PC-9 (cell line): ENCODE data around the gene DMKN. TPM values are rescaled to one million over a fixed set of nuclear protein-coding genes. Genes with fewer than 3 reads are reported as not detected.

Experiments used
- BruUV-seq: library from RNA; stranded (reverse); fragments of 400-500 nt; replicated peaks from 2 replicates; lab custom pipeline; 2021; lab: Mats Ljungman, UMichigan
- CTCF ChIA-PET: fragments of 300-600 bp; sonication (Branson Sonifier 250); formaldehyde crosslinking; loops from one replicate; lab custom pipeline; 2022; ENCODE audit warnings: antibody characterized with exemption; lab: Charles Lee
- POLR2A ChIA-PET: fragments of 300-600 bp; sonication (Branson Sonifier 250); formaldehyde crosslinking; loops from one replicate; lab custom pipeline; 2022; ENCODE audit warnings: antibody characterized with exemption; ENCODE audit not compliant: unreplicated experiment; lab: Charles Lee
- DNase-seq, 2 experiments: peaks; one replicate each; pipeline versions ENCODE4 v3.0.0 to v3.0.0-alpha.2; 2015 to 2022; ENCODE audit warnings: mixed read lengths in 1 of 2
- H2AFZ ChIP-seq: fragments of 200-600 bp; sonication (generic); 2 replicates; pipeline ENCODE4 v1.8.1; 2017; ENCODE audit warnings: antibody characterized with exemption
- H3F3A ChIP-seq: fragments of 200-600 bp; sonication (generic); 2 replicates; pipeline ENCODE4 v1.8.1; 2017; ENCODE audit warnings: antibody characterized with exemption, mild to moderate bottlenecking, low read depth; ENCODE audit not compliant: insufficient read depth
- H3K27ac ChIP-seq: fragments of 200-600 bp; sonication (generic); 2 replicates; pipeline ENCODE4 v1.6.1; 2016; ENCODE audit warnings: mixed run types
- H3K27me3 ChIP-seq: fragments of 200-600 bp; sonication (generic); 2 replicates; pipeline ENCODE4 v1.6.1; 2016; ENCODE audit warnings: low read depth, mixed run types; ENCODE audit not compliant: insufficient read depth
- H3K36me3 ChIP-seq: fragments of 200-600 bp; sonication (generic); 2 replicates; pipeline ENCODE4 v1.6.1; 2016; ENCODE audit warnings: low read depth, mixed run types
- H3K4me1 ChIP-seq: fragments of 200-600 bp; sonication (generic); replicated peaks from 2 replicates; pipeline ENCODE4 v1.6.1; 2016; ENCODE audit warnings: mixed run types; ENCODE audit not compliant: insufficient read depth
- H3K4me2 ChIP-seq: fragments of 200-600 bp; sonication (generic); 2 replicates; pipeline ENCODE4 v1.6.1; 2017; ENCODE audit warnings: mixed run types
- H3K4me3 ChIP-seq: fragments of 200-600 bp; sonication (generic); 2 replicates; pipeline ENCODE4 v1.6.1; 2016; ENCODE audit warnings: mixed run types
- H3K79me2 ChIP-seq: fragments of 200-600 bp; sonication (generic); 2 replicates; pipeline ENCODE4 v1.6.1; 2017; ENCODE audit warnings: low read depth, mixed run types
- H3K9me2 ChIP-seq: fragments of 200-600 bp; sonication (generic); 2 replicates; pipeline ENCODE4 v1.8.1; 2017; ENCODE audit warnings: mild to moderate bottlenecking; ENCODE audit not compliant: insufficient read depth
- H3K9me3 ChIP-seq: fragments of 200-600 bp; sonication (generic); 2 replicates; pipeline ENCODE4 v1.8.1; 2016; ENCODE audit warnings: low read depth; ENCODE audit not compliant: insufficient read depth
- H4K20me1 ChIP-seq: fragments of 200-600 bp; sonication (generic); 2 replicates; pipeline ENCODE4 v1.8.1; 2017; ENCODE audit not compliant: insufficient read depth
- EZH2 ChIP-seq: fragments of 200-600 bp; sonication (generic); IDR thresholded peaks from 2 replicates; pipeline ENCODE4 v1.8.0; 2017; ENCODE audit warnings: antibody characterized with exemption, low read depth
- intact Hi-C: fragments of 100-400 bp; cut with micrococcal nuclease; formaldehyde crosslinking; loops from one replicate; pipeline ENCODE4 v1.10.0; 2022; ENCODE audit not compliant: unreplicated experiment
- total RNA-seq: library from RNA; stranded (reverse); gene quantifications from 2 replicates; pipeline ENCODE4 v1.2.3, GENCODE V29; 2021
- TF ChIP-seq, protein P1 (sequence below): fragments of 200-600 bp; sonication (generic); conservative IDR thresholded peaks from 2 replicates; pipeline ENCODE4 v1.6.1; 2017; ENCODE audit warnings: mixed run types, antibody characterized with exemption, mild to moderate bottlenecking, moderate library complexity

DMKN gene
- total RNA-seq, 1 experiment from 2014 or later, result 135 TPM

DNA sequence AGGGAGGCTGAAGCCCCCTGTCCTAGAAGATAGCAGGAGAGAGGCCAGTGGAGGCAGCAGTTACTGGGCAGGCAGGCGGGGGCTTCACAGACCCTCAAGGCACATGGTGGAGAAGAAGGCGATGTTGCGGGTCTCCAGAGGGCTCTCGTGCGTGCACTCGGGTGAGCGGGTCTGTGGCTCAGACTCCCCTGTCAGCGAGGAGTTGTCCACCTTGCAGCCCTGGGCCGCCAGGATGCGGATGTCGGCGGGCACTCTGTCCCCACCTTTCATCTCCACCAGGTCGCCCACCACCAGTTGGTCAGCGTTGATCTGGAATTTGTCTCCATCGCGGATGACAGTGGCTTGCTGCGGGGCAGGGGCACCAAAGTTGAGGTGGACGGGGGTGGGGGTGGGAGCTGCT is 46.8 kb upstream of the DMKN start:
- Histone ChIP-seq H2AFZ (no peak overlapping the region), H4K20me1 (no peaks in the 10 kb centered on the region), H3K4me1 (no peaks in the 10 kb centered on the region), H3F3A (no peaks in the 10 kb centered on the region; the same call in 1 of the 2 replicates), H3K4me2 (no peak overlapping the region), H3K9me3 (no peaks in the 10 kb centered on the region), H3K4me3 (no peak overlapping the region), H3K36me3 (no peaks in the 10 kb centered on the region), H3K27ac (no peak overlapping the region), H3K9me2 (no peaks in the 10 kb centered on the region), H3K27me3 (peaks cover 38% of the 10 kb centered on the region), H3K79me2 (no peaks in the 10 kb centered on the region)
- POLR2A ChIA-PET, result no interaction called here
- intact Hi-C loops, result no loop called here
- no TSS peak for BruUV-seq
- DNase-seq, result no peak
- TF ChIP-seq, protein P1, sequence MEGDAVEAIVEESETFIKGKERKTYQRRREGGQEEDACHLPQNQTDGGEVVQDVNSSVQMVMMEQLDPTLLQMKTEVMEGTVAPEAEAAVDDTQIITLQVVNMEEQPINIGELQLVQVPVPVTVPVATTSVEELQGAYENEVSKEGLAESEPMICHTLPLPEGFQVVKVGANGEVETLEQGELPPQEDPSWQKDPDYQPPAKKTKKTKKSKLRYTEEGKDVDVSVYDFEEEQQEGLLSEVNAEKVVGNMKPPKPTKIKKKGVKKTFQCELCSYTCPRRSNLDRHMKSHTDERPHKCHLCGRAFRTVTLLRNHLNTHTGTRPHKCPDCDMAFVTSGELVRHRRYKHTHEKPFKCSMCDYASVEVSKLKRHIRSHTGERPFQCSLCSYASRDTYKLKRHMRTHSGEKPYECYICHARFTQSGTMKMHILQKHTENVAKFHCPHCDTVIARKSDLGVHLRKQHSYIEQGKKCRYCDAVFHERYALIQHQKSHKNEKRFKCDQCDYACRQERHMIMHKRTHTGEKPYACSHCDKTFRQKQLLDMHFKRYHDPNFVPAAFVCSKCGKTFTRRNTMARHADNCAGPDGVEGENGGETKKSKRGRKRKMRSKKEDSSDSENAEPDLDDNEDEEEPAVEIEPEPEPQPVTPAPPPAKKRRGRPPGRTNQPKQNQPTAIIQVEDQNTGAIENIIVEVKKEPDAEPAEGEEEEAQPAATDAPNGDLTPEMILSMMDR, result no peak
- TF ChIP-seq EZH2, result no peak
- CTCF ChIA-PET, result no interaction called here

DNA sequence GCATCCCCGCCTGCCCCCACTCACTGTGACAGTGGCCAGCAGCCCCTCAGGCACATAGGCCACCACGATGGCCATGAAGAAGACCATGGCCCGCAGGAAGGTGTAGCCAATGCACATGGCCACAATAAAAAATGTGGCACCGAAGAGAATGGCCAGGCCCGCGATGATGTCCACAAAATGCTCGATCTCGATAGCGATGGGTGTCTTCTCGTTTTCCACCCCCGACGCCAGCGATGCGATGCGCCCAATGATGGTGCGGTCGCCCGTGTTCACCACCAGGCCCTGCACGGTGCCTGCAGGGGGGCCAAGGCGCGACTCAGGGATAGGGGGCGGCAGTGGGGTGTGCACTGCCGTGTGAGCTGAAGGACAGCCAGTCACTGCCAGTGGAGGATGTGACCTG is 46.3 kb upstream of the DMKN start:
- Histone ChIP-seq H3K79me2 (no peaks in the 10 kb centered on the region), H4K20me1 (no peaks in the 10 kb centered on the region), H3K4me1 (no peaks in the 10 kb centered on the region), H3K9me3 (no peaks in the 10 kb centered on the region), H3K9me2 (no peaks in the 10 kb centered on the region), H3K27ac (no peak overlapping the region), H3F3A (no peaks in the 10 kb centered on the region; the same call in 1 of the 2 replicates), H3K4me2 (no peak overlapping the region), H2AFZ (no peak overlapping the region), H3K4me3 (no peak overlapping the region), H3K36me3 (no peaks in the 10 kb centered on the region), H3K27me3 (peaks cover 38% of the 10 kb centered on the region)
- no peak for DNase-seq
- no TSS peak for BruUV-seq
- CTCF ChIA-PET, result no interaction called here
- POLR2A ChIA-PET, result no interaction called here
- TF ChIP-seq, protein P1, result no peak
- no peak for TF ChIP-seq EZH2
- intact Hi-C loops, result no loop called here

DNA sequence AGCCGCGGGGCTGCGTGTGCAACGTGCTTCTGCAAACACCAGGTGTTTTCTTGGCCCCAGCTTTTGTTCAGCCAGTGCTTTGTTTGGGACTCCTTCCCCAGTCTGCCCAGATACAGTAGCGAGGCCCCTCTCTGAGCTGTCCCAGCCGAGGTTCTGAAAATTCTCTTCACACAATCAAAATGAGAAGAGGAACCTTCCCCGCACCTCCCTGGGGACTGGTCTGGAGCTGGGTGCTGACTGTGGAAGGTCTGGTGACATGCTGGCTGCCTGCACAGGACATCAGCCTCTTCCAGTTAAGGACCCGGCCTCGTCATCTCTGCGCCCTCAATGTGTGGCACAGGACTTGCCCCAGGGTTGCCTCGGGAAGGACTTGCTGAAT is 45.8 kb upstream of the DMKN start:
- intact Hi-C loops, result no loop called here
- ChIA-PET POLR2A (no interaction called here), CTCF (no interaction called here)
- Histone ChIP-seq H3K36me3 (no peaks in the 10 kb centered on the region), H3K79me2 (no peaks in the 10 kb centered on the region), H3K9me2 (no peaks in the 10 kb centered on the region), H3K4me3 (no peak overlapping the region), H3K27me3 (peaks cover 38% of the 10 kb centered on the region), H3K27ac (no peak overlapping the region), H4K20me1 (no peaks in the 10 kb centered on the region), H2AFZ (no peak overlapping the region), H3K9me3 (no peaks in the 10 kb centered on the region), H3K4me1 (no peaks in the 10 kb centered on the region), H3K4me2 (no peak overlapping the region), H3F3A (no peaks in the 10 kb centered on the region; the same call in 1 of the 2 replicates)
- BruUV-seq, result no TSS peak
- no peak for TF ChIP-seq EZH2
- TF ChIP-seq, protein P1, result no peak
- no peak for DNase-seq
